ENCODE results near the gene ANKRD13D.

Gene ANKRD13D

DNA sequence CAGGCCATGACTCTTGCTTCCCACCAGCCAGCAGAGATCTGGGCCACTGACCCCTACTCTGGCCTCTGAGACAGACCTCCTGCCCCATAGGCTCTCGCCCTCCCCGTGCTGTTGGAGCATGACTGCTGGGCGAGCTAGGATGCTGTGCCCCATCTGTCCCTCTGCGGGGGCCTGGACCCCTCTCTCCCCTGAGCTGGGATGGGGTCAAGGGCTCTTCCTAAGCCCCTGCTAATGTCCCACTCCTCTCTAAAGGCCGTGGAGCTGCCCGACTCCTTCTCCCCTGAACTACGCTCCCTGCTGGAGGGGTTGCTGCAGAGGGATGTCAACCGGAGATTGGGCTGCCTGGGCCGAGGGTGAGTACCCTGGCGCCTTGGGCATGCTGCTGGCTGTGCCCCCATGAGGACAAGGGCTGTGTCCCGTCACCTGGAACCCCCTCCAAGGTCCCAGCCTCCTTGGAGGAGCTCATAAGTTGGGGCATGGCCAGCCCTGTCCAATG lies 6.2 kb upstream of the ANKRD13D start:
- in situ Hi-C loops (cut with MboI; ENCODE audit: low pct_unique_long_range_greater_than_20kb, low sequenced_read_pairs): no loop called here
- no peak for DNase-seq

DNA sequence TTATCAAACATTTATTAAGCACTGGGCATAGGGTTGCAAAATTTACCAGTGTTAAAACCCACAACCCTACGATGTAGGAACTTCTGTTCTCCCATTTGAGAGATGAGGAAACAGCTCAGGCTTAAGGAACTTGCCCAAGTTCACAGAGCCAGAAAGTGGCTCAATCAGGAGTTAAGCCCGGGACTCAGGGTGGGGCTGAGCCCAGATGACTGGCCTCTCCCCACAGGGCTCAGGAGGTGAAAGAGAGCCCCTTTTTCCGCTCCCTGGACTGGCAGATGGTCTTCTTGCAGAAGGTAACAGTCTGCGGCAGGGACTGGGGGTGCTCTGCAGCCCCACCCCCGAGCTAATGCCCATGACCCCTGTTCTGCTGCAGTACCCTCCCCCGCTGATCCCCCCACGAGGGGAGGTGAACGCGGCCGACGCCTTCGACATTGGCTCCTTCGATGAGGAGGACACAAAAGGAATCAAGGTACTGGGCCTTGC lies 5.6 kb upstream of the ANKRD13D start:
- no peak for DNase-seq
- in situ Hi-C loops (cut with MboI; ENCODE audit: low pct_unique_long_range_greater_than_20kb, low sequenced_read_pairs): no loop called here

DNA sequence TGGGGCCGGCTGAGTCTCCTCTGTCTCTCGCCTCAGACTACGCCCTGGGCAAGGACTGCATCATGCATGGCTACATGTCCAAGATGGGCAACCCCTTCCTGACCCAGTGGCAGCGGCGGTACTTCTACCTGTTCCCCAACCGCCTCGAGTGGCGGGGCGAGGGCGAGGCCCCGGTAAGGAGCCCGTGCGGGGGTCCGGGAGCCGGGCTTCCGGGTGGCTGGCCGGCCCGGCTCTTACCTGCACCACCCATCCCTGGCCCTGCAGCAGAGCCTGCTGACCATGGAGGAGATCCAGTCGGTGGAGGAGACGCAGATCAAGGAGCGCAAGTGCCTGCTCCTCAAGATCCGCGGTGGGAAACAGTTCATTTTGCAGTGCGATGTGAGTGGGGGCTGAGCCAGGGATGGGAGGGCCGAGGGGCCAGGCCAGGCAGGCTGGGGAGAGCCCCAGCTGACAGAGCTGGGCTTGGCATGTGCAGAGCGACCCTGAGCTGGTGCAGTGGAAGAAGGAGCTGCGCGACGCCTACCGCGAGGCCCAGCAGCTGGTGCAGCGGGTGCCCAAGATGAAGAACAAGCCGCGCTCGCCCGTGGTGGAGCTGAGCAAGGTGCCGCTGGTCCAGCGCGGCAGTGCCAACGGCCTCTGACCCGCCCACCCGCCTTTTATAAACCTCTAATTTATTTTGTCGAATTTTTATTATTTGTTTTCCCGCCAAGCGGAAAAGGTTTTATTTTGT lies 4.1 kb upstream of the ANKRD13D start:
- in situ Hi-C loops (cut with MboI; ENCODE audit: low pct_unique_long_range_greater_than_20kb, low sequenced_read_pairs): no loop called here
- no peak for DNase-seq

DNA sequence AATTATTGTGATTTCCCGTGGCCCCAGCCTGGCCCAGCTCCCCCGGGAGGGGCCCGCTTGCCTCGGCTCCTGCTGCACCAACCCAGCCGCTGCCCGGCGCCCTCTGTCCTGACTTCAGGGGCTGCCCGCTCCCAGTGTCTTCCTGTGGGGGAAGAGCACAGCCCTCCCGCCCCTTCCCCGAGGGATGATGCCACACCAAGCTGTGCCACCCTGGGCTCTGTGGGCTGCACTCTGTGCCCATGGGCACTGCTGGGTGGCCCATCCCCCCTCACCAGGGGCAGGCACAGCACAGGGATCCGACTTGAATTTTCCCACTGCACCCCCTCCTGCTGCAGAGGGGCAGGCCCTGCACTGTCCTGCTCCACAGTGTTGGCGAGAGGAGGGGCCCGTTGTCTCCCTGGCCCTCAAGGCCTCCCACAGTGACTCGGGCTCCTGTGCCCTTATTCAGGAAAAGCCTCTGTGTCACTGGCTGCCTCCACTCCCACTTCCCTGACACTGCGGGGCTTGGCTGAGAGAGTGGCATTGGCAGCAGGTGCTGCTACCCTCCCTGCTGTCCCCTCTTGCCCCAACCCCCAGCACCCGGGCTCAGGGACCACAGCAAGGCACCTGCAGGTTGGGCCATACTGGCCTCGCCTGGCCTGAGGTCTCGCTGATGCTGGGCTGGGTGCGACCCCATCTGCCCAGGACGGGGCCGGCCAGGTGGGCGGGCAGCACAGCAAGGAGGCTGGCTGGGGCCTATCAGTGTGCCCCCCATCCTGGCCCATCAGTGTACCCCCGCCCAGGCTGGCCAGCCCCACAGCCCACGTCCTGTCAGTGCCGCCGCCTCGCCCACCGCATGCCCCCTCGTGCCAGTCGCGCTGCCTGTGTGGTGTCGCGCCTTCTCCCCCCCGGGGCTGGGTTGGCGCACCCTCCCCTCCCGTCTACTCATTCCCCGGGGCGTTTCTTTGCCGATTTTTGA lies 3.3 kb upstream of the ANKRD13D start:
- in situ Hi-C loops (cut with MboI; ENCODE audit: low pct_unique_long_range_greater_than_20kb, low sequenced_read_pairs): no loop called here
- DNase-seq: no peak

GRCh38 chr11:67286621-67287333 lies 2.3 kb upstream of the ANKRD13D start:
- in situ Hi-C loops (cut with MboI; ENCODE audit: low pct_unique_long_range_greater_than_20kb, low sequenced_read_pairs): no loop called here
- no peak for DNase-seq

DNA sequence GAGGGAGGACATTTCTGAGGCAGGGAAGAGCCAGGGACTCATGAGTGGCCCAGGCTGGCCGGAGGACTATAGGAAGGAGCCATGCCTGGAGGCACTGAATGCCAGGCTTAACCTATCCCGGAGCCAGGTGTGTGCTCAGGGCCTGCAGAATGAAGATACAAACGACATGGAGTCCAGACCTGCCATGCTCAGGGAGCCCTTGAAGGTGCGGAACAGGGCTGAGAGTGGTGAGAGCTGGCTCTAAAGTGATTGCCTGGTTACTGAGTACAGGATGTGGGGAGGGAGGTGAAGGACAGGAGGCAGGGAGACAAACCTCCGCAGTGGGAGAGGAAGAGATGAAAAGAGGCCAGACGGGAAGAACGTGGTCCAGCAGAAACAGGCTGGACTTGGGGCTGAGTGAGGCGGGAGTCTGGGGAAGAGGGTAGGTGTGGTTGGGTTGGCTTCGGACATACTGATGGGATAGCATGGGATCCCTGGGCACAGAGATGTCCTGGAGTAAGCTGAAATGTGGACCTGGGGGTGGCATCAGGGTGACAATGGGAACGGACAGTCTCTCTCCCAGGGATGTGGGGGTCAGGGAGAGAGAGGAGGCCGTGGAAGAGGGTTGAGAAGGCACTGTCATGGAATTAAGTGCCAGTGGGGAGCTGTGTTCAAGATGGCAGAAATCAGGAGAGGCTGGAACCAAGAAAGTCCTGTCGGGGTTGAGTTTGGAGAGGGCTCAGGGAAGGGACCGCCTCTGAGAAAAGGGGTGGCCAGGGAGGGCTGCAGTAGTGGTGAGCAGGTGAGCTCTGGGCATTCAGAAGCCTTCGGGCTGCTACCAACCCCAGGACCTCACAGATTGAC lies 1.5 kb upstream of the ANKRD13D start:
- in situ Hi-C loops (cut with MboI; ENCODE audit: low pct_unique_long_range_greater_than_20kb, low sequenced_read_pairs): no loop called here
- no peak for DNase-seq

DNA sequence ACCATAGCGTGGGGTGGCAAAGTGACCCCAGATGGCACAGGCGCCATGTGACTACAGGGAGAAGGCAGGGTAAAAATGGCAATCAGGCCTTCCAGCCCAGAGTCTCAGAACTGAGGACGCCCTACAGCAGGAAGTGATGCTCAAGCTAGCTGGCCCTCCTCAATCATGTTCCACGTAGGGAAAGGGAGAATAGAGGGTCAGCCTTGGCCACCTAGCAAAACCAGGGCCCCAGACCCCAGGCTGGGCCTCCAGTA lies 978 bp upstream of the ANKRD13D start:
- DNase-seq: no peak
- in situ Hi-C loops (cut with MboI; ENCODE audit: low pct_unique_long_range_greater_than_20kb, low sequenced_read_pairs): no loop called here

DNA sequence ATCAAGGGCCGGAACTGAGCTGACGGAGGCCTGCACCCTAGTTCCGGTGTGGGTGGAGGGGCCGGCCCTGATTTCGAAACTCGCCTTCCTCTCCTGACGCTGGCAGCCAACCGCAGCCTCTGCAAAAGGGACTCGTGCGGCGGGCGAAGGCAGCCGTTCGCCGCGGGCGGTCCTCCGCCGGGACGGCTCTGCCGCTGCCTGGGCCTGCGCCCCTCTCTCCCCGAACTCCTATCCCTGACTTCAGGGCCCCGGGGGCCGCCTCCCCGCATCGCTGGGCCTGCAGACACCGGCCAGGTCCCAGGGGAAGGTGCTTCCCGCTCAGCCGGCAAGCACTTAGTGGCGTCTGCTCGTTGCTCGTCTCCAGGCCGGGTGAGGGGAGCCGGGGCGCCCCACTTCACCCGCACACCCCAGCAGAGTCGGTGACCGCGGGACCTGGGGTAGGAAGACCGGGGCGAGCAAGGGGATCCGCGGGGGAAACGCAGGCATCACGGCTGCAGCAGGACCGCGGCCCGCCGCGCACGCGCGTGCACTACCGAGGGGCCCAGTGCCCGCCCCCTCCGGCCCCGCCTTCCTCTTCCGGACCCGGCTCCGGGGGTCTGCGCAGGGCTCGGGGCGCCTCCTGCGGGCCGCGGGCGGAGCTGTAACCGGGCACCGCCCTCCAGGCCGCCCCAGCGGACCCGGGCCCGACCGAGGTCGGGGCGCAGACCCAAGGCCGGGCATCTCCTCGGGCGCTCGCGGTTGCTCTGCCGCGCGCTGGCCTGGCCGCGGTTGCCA lies 464 bp upstream of the ANKRD13D start:
- in situ Hi-C loops (cut with MboI; ENCODE audit: low pct_unique_long_range_greater_than_20kb, low sequenced_read_pairs): no loop called here
- peak; percentile 97 for DNase-seq

DNA sequence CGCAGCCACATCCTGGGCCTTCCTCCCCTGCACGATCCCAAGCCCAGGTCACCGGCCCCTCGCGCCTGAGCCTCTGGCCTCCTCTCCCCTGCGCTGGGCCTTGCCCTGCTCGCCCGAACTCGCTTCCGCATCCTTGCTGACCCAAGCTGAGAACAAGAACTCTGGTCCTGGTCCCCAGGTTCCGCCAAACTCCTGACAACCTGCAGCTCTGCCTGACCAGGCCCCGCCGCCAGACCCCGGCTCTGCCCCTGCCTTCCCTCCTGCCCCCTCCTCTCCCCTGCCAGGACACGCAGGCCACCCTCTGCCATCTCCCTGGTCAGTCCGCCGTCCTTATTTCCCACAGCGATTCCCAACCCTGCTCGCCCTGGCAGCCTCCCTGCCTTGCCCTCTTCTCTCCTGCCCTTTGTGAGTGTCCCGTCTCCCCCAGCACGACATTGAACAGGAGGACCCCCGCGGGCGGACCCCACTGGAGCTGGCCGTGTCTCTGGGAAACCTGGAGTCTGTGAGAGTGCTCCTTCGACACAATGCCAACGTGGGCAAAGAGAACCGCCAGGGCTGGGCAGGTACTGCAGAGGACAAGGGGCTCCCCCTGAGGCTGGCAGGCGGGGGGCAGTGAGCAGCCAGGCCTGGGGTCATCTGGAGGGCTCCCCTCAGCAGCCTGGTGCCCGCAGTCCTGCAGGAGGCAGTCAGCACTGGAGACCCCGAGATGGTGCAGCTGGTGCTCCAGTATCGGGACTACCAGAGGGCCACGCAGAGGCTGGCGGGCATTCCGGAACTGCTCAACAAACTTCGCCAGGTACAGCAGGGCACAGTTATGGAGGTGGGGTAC lies 762 bp downstream of the ANKRD13D start:
- in situ Hi-C loops (cut with MboI; ENCODE audit: low pct_unique_long_range_greater_than_20kb, low sequenced_read_pairs): no loop called here
- no peak for DNase-seq

DNA sequence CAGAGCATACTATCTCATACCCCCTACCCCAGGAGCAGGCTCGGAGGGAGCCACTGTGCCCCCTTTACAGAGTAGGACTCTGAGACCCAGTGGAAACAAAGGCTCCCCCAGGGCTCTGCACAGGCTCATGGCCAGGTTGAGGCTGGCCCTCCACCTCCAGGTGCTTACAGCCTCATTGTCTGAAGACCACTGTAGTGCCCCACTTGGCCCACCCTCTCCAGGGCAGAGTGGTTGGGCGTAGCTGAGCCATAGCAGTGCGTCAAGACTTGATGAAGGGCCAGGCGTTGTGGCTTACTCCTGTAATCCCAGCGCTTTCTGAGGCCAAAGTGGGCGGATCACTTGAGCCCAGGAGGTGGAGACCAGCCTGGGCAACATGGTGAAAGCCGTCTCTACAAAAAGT lies 1.7 kb downstream of the ANKRD13D start:
- in situ Hi-C loops (cut with MboI; ENCODE audit: low pct_unique_long_range_greater_than_20kb, low sequenced_read_pairs): no loop called here
- DNase-seq: no peak

DNA sequence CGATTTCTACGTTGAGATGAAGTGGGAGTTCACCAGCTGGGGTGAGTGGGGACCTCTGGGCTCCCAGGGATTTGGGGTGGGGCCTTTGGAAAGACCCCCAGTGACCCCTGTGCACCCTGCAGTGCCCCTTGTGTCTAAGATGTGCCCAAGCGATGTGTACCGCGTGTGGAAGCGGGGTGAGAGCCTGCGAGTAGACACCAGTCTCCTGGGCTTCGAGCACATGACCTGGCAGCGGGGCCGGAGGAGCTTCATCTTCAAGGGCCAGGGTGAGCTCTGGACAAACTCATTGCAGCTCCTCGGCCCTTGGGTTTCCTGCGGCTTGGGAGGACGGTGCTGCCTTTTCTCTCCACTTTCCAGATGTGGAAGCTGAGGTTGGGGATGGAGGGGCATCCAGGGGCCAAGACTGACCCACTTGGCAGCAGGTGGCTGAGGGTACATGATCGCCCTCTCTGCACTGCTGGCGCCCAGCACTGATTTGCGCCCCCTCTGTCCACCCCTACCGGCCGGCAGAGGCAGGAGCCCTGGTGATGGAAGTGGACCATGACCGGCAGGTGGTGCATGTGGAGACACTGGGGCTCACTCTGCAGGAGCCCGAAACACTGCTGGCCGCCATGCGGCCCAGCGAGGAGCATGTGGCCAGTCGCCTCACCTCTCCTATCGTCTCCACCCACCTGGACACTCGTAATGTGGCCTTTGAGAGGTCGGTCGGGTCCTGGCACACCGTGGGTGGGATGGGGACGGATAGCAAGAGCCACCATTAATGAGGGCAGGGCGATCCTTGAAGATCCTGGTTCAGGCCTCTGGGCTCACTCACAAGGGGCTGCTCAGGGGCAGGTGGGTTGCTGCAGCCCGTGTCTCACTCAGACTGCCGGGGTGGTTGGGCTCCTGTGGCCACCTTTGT lies 2.6 kb downstream of the ANKRD13D start:
- no peak for DNase-seq
- in situ Hi-C loops (cut with MboI; ENCODE audit: low pct_unique_long_range_greater_than_20kb, low sequenced_read_pairs): no loop called here

DNA sequence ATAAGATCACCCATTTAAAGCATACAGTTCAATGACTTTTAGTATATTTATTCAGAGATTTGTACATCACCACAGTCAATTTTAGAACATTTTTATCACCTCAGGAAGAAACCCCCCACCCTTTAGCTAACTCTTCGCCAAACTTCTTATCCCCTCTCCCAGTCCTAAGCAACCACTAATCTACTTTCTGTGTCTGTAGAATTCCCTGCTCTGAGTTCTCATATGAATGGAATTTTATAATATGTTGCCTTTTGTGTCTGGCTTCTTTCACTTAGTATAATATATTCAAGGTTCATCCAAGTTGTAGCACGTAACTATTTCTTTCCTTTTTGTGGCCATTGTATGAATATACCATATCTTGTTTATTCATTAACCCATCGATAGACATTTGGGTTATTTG lies 3.6 kb downstream of the ANKRD13D start:
- no peak for DNase-seq
- in situ Hi-C loops (cut with MboI; ENCODE audit: low pct_unique_long_range_greater_than_20kb, low sequenced_read_pairs): no loop called here

DNA sequence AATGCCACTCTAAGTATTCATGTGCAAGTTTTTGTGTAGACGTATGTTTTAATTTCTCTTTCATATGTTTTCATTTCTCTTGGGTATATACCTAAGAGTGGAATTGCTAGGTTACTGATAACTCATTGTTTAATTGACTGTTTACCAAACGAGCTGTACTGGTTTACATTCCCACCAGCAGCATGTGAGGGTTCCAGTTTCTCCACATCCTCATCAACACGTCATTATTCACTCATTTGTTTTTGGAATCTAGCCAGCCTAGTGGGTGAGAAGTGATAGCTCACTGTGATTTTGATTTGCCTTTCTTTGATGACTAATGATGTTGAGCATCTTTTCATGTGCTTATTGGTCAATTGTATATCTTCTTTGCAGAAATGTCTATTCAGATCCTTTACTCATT lies 4.0 kb downstream of the ANKRD13D start:
- in situ Hi-C loops (cut with MboI; ENCODE audit: low pct_unique_long_range_greater_than_20kb, low sequenced_read_pairs): no loop called here
- DNase-seq: no peak

DNA sequence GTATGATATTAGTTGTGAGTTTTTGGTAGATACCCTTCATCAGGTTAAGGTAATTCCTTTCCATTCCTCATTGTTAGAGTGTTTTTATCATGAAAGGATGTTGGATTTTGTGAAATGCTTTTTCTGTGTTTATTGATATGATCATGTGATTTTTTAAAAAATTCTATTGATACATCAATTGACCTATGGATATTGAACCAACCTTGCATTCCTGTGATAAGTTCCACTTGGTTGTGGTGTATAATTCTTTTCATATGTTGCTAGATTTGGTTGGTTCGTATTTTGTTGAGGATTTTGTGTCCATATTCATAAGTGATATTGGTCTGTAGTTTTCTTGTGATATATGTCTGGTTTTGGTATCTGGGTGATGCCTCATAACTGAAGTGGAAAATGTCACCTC lies 6.7 kb downstream of the ANKRD13D start:
- in situ Hi-C loops (cut with MboI; ENCODE audit: low pct_unique_long_range_greater_than_20kb, low sequenced_read_pairs): no loop called here
- no peak for DNase-seq

- in situ Hi-C loops (cut with MboI; ENCODE audit: low pct_unique_long_range_greater_than_20kb, low sequenced_read_pairs): no loop called here
- no peak for DNase-seq
Observed at GRCh38 chr11:67298786-67299185, 9.7 kb downstream of the ANKRD13D start.

GRCh38 chr11:67299471-67300191 lies 10.5 kb downstream of the ANKRD13D start:
- in situ Hi-C loops (cut with MboI; ENCODE audit: low pct_unique_long_range_greater_than_20kb, low sequenced_read_pairs): no loop called here
- no peak for DNase-seq
